ENCODE measurements around the gene ANKS6. TPM values are rescaled to one million over a fixed set of nuclear protein-coding genes. Genes with fewer than 3 reads are reported as not detected.

Gene ANKS6
- total RNA-seq, 1 experiment from 2014 or later, result 46.3 TPM

GRCh38 chr9:98839724-98840123 lies 43.4 kb upstream of the ANKS6 start:
- no peaks in the 10 kb centered on the region for H3K9me3 ChIP-seq (ENCODE audit: control insufficient read depth, low read depth, low read length)
- Mint-ChIP-seq H3K36me3 (ENCODE audit: insufficient read depth in 1 of 3, low read depth in 3 of 3) (peaks cover 4 to 38% (median 20%) of the 10 kb centered on the region in 3 experiments; a peak in 6 of 7 replicates), H3K9me3 (no peaks in the 10 kb centered on the region), H3K27me3 (ENCODE audit: low read depth) (no peaks in the 10 kb centered on the region), H3K4me1 (peaks cover 7 to 8% of the 10 kb centered on the region in 2 experiments), H3K27ac (no peak overlapping the region), H3K4me3 (no peak overlapping the region)
- H3K4ac ChIP-seq (ENCODE audit: low read depth, low read length), result no peak overlapping the region
- no peak overlapping the region for H3K27ac ChIP-seq (ENCODE audit: insufficient read length, low read depth, low read length)
- no peak overlapping the region for H2BK15ac ChIP-seq (ENCODE audit: low read depth, low read length)
- no peak overlapping the region for H4K8ac ChIP-seq (replicated peaks; ENCODE audit: insufficient read length, low read depth, low read length)
- H3K27me3 ChIP-seq (ENCODE audit: insufficient read depth, low read length), result no peaks in the 10 kb centered on the region
- H3K56ac ChIP-seq (ENCODE audit: insufficient read length, low read depth, low read length), result no peak overlapping the region
- no peaks in the 10 kb centered on the region for H3K79me1 ChIP-seq (ENCODE audit: insufficient read depth, low read depth, low read length, poor library complexity, severe bottlenecking)
- no peaks in the 10 kb centered on the region for H3K23me2 ChIP-seq (ENCODE audit: insufficient read length, low read depth, low read length, poor library complexity, severe bottlenecking)
- H3T11ph ChIP-seq (ENCODE audit: low read length), result no peak overlapping the region
- no peak overlapping the region for H2AK5ac ChIP-seq (ENCODE audit: insufficient read length, low read length)
- no CpG with 5 or more reads among the region's 4 CpGs for WGBS (ENCODE audit: extremely low coverage, insufficient read length, low lambda C conversion rate)
- no peak overlapping the region for H4K91ac ChIP-seq (ENCODE audit: insufficient read length, low read depth, low read length)
- H2BK5ac ChIP-seq (ENCODE audit: insufficient read length, low read length), result no peak overlapping the region
- H2BK12ac ChIP-seq (ENCODE audit: insufficient read length, low read depth, low read length), result no peak overlapping the region
- H2AFZ ChIP-seq (ENCODE audit: low read length), result no peak overlapping the region
- H3K9ac ChIP-seq (ENCODE audit: extremely low read depth, insufficient read length, low read length), result no peak overlapping the region
- no peak overlapping the region for H2BK120ac ChIP-seq (ENCODE audit: low read depth, low read length, poor library complexity, severe bottlenecking)
- H4K20me1 ChIP-seq (ENCODE audit: control insufficient read depth, insufficient read depth, insufficient read length), result no peaks in the 10 kb centered on the region
- H3K23ac ChIP-seq (ENCODE audit: insufficient read length, low read depth, low read length), result no peak overlapping the region
- no peak overlapping the region for H3K18ac ChIP-seq (ENCODE audit: insufficient read length, low read depth, low read length)
- TF ChIP-seq CTCF (conservative IDR thresholded peaks at IDR 0.05), result no peak
- no peak overlapping the region for H4K5ac ChIP-seq (ENCODE audit: insufficient read length, low read depth, low read length)
- no peak for DNase-seq
- H3K14ac ChIP-seq (ENCODE audit: insufficient read depth, low read length), result no peak overlapping the region
- no peak overlapping the region for H2BK20ac ChIP-seq (ENCODE audit: low read depth, low read length, poor library complexity, severe bottlenecking)
- no peak overlapping the region for H3K4me2 ChIP-seq (ENCODE audit: insufficient read depth, insufficient read length, low read length)
- H3K4me1 ChIP-seq (ENCODE audit: insufficient read depth, low read length), result no peaks in the 10 kb centered on the region
- H3K79me2 ChIP-seq (ENCODE audit: insufficient read depth, low read length), result no peaks in the 10 kb centered on the region
